DND-41 (cell line): ENCODE measurements around the gene IFNAR1.

Experiments
- EZH2 ChIP-seq: IDR thresholded peaks from 3 replicates; pipeline ENCODE4 v1.6.1; 2012; ENCODE audit warnings: borderline replicate concordance, low read depth, mild to moderate bottlenecking, moderate library complexity, low read length, inconsistent platforms; ENCODE audit not compliant: severe bottlenecking
- TF ChIP-seq, protein P1 (sequence below): IDR thresholded peaks from 2 replicates; pipeline ENCODE4 v1.5.1; 2012; ENCODE audit warnings: borderline replicate concordance, low read length, moderate library complexity, mild to moderate bottlenecking; ENCODE audit not compliant: poor library complexity, severe bottlenecking; ENCODE audit errors: extremely low read depth

- no peak for TF ChIP-seq EZH2
- TF ChIP-seq, protein P1, sequence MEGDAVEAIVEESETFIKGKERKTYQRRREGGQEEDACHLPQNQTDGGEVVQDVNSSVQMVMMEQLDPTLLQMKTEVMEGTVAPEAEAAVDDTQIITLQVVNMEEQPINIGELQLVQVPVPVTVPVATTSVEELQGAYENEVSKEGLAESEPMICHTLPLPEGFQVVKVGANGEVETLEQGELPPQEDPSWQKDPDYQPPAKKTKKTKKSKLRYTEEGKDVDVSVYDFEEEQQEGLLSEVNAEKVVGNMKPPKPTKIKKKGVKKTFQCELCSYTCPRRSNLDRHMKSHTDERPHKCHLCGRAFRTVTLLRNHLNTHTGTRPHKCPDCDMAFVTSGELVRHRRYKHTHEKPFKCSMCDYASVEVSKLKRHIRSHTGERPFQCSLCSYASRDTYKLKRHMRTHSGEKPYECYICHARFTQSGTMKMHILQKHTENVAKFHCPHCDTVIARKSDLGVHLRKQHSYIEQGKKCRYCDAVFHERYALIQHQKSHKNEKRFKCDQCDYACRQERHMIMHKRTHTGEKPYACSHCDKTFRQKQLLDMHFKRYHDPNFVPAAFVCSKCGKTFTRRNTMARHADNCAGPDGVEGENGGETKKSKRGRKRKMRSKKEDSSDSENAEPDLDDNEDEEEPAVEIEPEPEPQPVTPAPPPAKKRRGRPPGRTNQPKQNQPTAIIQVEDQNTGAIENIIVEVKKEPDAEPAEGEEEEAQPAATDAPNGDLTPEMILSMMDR = no peak
Measured at GRCh38 chr21:33380483-33380998, 55.8 kb downstream of the IFNAR1 start.
